Naive thymus-derived CD8-positive, alpha-beta T cell (primary cell): ENCODE data around the gene SLC4A8. TPM values are rescaled to one million over a fixed set of nuclear protein-coding genes. Genes with fewer than 3 reads are reported as not detected.

Experiments used
- ATAC-seq, 2 donors: fragments of 150-1000 bp; cut with Tn5 transposase in 1 of 2; sonication (Bioruptor Pico), chemical (Tn5 transposase) in 1 of 2; 1 replicate in 1 of 2; 2 replicates in 1 of 2; pipeline ENCODE4 v1.10.0; 2021; ENCODE audit warnings: mild to moderate bottlenecking in 2 of 2, moderate library complexity in 2 of 2
- POLR2A ChIA-PET: fragments of 350-600 bp; sonication (Branson Sonifier 250); formaldehyde crosslinking; loops from one replicate; lab custom pipeline; 2021; ENCODE audit warnings: antibody characterized with exemption; lab: Charles Lee
- DNase-seq, 10 donors: peaks; one replicate each; pipeline versions ENCODE4 v3.0.0 to v3.0.0-alpha.2; 2020 to 2022
- H3K27ac Mint-ChIP-seq, 10 donors: one replicate each; pipeline ENCODE4 v1.8.0; 2020 to 2022; ENCODE audit warnings: mild to moderate bottlenecking in 10 of 10, mixed read lengths in 10 of 10, moderate library complexity in 4 of 10, inconsistent platforms in 1 of 10
- H3K27me3 Mint-ChIP-seq, 5 donors: one replicate each; pipeline ENCODE4 v1.8.0; 2021 to 2022; ENCODE audit warnings: mixed read lengths in 5 of 5
- H3K36me3 Mint-ChIP-seq, 3 donors: one replicate each; pipeline ENCODE4 v1.8.0; 2020 to 2022; ENCODE audit warnings: mixed read lengths in 3 of 3, mild to moderate bottlenecking in 2 of 3, inconsistent platforms in 1 of 3
- H3K4me1 Mint-ChIP-seq, 4 donors: one replicate each; pipeline ENCODE4 v1.8.0; 2021 to 2022; ENCODE audit warnings: mixed read lengths in 4 of 4
- H3K4me3 Mint-ChIP-seq, 10 donors: one replicate each; pipeline ENCODE4 v1.8.0; 2020 to 2022; ENCODE audit warnings: mild to moderate bottlenecking in 10 of 10, mixed read lengths in 10 of 10, moderate library complexity in 6 of 10, inconsistent platforms in 1 of 10
- H3K9me3 Mint-ChIP-seq, 9 donors: one replicate each; pipeline ENCODE4 v1.8.0; 2020 to 2022; ENCODE audit warnings: mixed read lengths in 9 of 9, mild to moderate bottlenecking in 3 of 9, inconsistent platforms in 1 of 9, moderate library complexity in 1 of 9
- polyA plus RNA-seq, 3 donors: library from polyadenylated mRNA; unstranded; fragments of 300-500 nt; fragmentation: Illumina TruSeq; gene quantifications; one replicate each; pipeline ENCODE4 v1.2.3, GENCODE V29; 2021
- total RNA-seq, 8 experiments: library from RNA in 2 of 8; stranded (reverse) in 2 of 8; gene quantifications; one replicate each; pipeline ENCODE4 v1.2.3 and lab custom pipeline; 2021 to 2026

Gene SLC4A8
- total and polyA plus RNA-seq, 5 experiments from 2014 or later = 0.41 to 0.99 (median 0.52) TPM

DNA sequence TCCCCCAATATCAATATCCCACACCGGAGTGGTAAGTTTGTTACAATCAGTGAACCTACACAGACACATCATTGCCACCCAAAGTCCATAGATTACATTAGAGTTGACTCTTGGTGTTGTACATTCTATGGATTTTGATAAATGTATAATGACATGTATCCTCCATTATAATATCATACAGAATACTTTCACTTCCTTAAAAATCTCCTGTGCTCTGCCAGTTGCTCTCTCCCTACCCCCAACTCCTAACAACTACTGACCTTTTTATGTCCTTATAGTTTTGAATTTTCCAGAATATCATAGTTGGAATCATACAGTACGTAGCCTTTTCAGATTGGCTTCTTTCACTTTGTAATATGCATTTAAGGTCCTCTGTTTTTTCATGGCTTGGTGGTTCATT is 48.4 kb downstream of the SLC4A8 start:
- no peak for DNase-seq
- Mint-ChIP-seq H3K36me3 (peaks cover 0 to 8% (median 8%) of the 10 kb centered on the region in 3 donors), H3K27ac (no peak overlapping the region), H3K4me1 (peaks cover 0 to 4% (median under 1%) of the 10 kb centered on the region in 4 donors), H3K4me3 (no peak overlapping the region), H3K27me3 (no peaks in the 10 kb centered on the region), H3K9me3 (no peaks in the 10 kb centered on the region)
- no peak for ATAC-seq
- POLR2A ChIA-PET = no interaction called here

DNA sequence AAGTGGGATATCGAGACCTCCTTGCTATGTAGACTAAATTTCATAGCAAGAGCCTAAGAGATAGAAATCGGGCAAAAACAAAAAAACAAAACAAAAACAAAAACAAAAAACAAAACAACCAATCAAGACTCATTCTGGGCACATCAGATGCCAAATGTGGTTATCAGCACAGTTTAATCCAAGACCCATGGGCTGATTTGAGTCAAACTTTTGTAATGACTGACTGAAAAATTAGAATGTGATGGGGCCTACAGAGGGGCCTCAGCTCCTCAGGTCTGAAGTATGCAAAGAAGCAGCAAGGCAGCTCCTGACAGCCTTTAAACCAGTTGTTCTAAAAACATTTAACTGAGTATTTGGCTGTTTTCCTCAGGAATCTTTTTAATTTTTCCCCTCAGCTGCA is 49.3 kb downstream of the SLC4A8 start:
- Mint-ChIP-seq H3K27me3 (no peaks in the 10 kb centered on the region), H3K27ac (no peak overlapping the region), H3K36me3 (peaks cover 0 to 8% (median 8%) of the 10 kb centered on the region in 3 donors), H3K4me1 (peaks cover 0 to 4% (median under 1%) of the 10 kb centered on the region in 4 donors), H3K4me3 (no peak overlapping the region), H3K9me3 (no peaks in the 10 kb centered on the region)
- POLR2A ChIA-PET = no interaction called here
- no peak for DNase-seq
- no peak for ATAC-seq

DNA sequence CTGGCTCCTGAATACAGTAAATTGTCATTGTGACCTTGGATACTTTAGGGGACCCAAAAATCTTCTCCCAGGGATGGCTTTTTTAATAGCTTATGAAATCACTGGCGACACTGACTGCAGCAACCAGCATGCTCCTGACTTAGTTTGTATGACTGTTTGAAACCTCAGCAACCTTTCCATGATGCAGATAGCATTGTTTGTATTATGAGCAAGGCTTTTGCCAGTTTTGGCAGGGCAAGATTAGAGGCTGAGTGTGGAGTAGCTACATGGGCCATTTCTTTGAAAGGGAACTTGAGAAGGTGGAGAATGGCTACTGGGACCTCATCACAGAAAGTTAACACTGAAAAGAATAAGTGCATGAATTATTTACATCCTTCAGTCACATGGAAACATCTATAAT is 50.9 kb downstream of the SLC4A8 start:
- DNase-seq = no peak
- POLR2A ChIA-PET = no interaction called here
- Mint-ChIP-seq H3K4me1 (peaks cover 0 to 4% (median 2%) of the 10 kb centered on the region in 4 donors), H3K4me3 (no peak overlapping the region), H3K9me3 (no peaks in the 10 kb centered on the region), H3K27ac (peak overlapping the region in 1 of 10 donors; percentile 29), H3K27me3 (no peaks in the 10 kb centered on the region), H3K36me3 (peaks cover 0 to 8% (median 4%) of the 10 kb centered on the region in 3 donors)
- ATAC-seq = no peak

DNA sequence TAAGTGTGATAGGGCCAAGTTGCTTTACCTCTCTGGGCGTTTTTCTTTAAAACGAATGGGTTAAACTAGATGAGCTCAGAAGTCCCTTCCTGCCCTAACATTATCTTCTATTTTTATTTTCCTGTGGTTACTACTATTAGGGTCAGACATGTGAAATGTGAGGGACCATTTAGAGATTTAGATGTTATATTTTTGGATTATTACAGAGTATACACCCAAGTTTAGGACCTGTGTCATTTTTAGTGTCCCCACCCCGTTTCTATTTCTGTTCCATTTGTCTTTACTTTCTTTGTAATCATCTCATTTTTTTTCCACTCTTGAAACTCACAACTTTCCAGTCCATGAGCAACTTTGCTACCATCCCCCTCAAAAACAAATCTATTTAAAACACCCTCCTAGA is 56.3 kb downstream of the SLC4A8 start:
- POLR2A ChIA-PET = no interaction called here

DNA sequence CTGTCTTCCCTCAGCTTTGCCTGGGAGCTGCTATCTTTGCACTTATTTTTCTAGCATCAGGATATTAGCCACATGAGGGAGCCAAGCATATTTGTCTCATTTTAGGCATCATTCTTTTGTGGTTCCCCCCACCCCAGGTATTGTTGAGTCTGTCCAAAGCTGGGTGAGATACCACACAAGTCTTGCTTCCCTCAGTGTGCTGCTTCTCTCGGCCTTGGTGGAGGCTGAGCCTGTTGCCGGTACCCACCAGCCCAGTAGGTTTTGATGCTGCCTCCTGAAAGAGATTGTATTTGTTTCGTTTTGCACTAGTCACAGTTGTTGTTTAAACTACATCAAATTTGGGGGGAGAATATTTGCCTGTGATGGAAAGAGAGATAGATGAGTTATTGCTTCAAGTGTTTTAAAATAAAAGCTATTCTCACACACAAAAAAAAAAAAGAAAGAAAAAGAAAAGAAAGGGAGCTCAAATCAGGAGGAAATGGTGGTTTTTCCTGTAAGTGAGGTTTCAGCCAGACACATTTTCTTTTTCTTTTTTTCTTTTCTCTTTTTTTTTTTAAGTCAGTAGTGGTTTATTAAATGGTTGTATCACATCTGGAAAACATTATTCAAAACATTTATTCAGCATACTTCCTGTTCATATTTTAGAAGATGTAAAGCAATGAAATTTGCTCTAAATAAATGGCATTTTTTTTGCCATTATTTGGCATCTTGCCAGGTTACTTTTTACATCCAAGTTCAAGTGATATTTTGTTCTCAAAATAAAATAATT is 58.5 kb downstream of the SLC4A8 start:
- POLR2A ChIA-PET = no interaction called here
- Mint-ChIP-seq H3K4me3 (peak overlapping the region; percentile 60 to 80 (median 72)), H3K4me1 (peaks cover 19 to 42% (median 35%) of the 10 kb centered on the region in 4 donors), H3K36me3 (no peaks in the 10 kb centered on the region), H3K27me3 (no peaks in the 10 kb centered on the region), H3K27ac (peak overlapping the region; percentile 73 to 92 (median 86)), H3K9me3 (no peaks in the 10 kb centered on the region)
- peak in 7 of 10 donors; percentile 3 to 48 (median 18) for DNase-seq
- ATAC-seq = peak; percentile 70 to 73

More for the DNA sequence above, 56.3 kb downstream of the SLC4A8 start:
- H3K4me3 Mint-ChIP-seq = no peak overlapping the region
- peak overlapping the region in 3 of 10 donors; percentile 2 to 82 (median 72) for H3K27ac Mint-ChIP-seq
- no peaks in the 10 kb centered on the region for H3K9me3 Mint-ChIP-seq
- no peaks in the 10 kb centered on the region for H3K27me3 Mint-ChIP-seq
- no peak for ATAC-seq
- H3K4me1 Mint-ChIP-seq = peaks cover 19 to 42% (median 35%) of the 10 kb centered on the region in 4 donors
- no peak for DNase-seq
- H3K36me3 Mint-ChIP-seq = no peaks in the 10 kb centered on the region

DNA sequence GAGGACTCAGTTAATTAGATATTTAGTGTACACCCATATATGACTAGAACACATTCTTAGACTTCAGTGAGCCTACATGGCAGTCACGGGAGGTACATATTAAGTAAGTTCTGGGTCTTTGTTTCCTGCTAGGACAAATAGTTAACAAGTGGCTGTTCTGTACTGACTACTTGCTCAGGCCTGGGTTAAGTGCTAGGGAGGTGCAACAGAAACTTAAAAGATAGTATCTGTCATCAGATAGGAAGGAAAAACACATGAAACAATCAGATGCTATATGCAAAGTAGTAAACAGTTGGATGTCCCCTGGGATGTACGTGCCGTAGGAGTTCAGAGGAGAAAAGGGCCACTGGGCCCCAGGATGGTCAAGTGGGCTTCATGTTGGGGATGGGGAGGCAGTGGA is 59.5 kb downstream of the SLC4A8 start:
- no peaks in the 10 kb centered on the region for H3K36me3 Mint-ChIP-seq
- ATAC-seq = peak in 1 of 2 donors; percentile 17
- H3K4me3 Mint-ChIP-seq = peak overlapping the region in 9 of 10 donors; percentile 16 to 76 (median 57)
- H3K27me3 Mint-ChIP-seq = no peaks in the 10 kb centered on the region
- no peaks in the 10 kb centered on the region for H3K9me3 Mint-ChIP-seq
- DNase-seq = peak in 1 of 10 donors; percentile 1
- POLR2A ChIA-PET = no interaction called here
- peaks cover 19 to 42% (median 35%) of the 10 kb centered on the region in 4 donors for H3K4me1 Mint-ChIP-seq
- H3K27ac Mint-ChIP-seq = peak overlapping the region in 9 of 10 donors; percentile 8 to 92 (median 73)

DNA sequence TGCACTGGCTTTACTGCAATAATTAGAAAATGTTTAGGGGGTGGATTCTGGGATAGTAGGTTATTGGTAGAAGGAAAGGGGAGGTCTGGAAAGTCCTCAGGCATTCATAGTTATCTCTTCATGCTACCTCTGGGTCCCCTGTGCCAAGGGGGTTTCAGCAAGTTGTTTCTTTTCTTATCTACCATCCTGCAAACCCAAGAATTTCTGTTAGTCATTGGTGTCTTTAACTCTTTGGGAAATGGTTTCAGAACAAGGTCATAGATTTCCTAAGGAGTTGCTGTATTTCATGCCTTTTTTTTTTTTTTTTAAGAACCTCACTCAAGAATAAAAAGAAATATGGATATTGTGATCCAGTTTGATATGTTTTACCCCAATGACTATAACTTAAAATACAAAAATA is 63.6 kb downstream of the SLC4A8 start:
- H3K4me3 Mint-ChIP-seq = no peak overlapping the region
- H3K27me3 Mint-ChIP-seq = peaks cover 0 to 1% (median 0%) of the 10 kb centered on the region in 5 donors
- H3K36me3 Mint-ChIP-seq = peaks cover 0 to 2% (median 0%) of the 10 kb centered on the region in 3 donors
- no peak for DNase-seq
- no peaks in the 10 kb centered on the region for H3K9me3 Mint-ChIP-seq
- no peak overlapping the region for H3K27ac Mint-ChIP-seq
- POLR2A ChIA-PET = no interaction called here
- peaks cover 18 to 22% (median 20%) of the 10 kb centered on the region in 4 donors for H3K4me1 Mint-ChIP-seq
- ATAC-seq = no peak

DNA sequence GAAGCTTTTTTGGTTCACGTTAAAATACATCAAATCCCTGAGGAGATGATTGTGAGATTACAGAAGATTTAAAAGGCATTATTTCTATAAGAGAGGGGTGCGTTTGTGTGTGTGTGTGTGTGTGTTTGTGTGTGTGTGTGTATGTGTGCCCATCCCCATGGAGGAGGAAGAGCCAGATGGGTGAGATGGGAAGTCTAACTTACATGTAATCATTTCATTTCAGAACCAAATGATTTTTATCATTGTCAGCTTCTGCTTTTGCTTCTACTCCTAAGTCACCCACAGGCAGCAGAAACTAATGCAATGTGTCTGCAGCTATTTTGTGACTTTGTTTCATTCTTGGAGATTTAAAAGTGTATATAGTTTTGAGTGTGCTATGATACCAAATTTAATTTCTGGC is 68.7 kb downstream of the SLC4A8 start:
- peaks cover 0 to 5% (median 0%) of the 10 kb centered on the region in 3 donors for H3K36me3 Mint-ChIP-seq
- peaks cover 0 to 1% (median 0%) of the 10 kb centered on the region in 5 donors for H3K27me3 Mint-ChIP-seq
- DNase-seq (no peak), ATAC-seq (no peak)
- POLR2A ChIA-PET = no interaction called here
- H3K27ac Mint-ChIP-seq = no peak overlapping the region
- H3K9me3 Mint-ChIP-seq = no peaks in the 10 kb centered on the region
- peaks cover 0 to 3% (median 0%) of the 10 kb centered on the region in 4 donors for H3K4me1 Mint-ChIP-seq
- no peak overlapping the region for H3K4me3 Mint-ChIP-seq

DNA sequence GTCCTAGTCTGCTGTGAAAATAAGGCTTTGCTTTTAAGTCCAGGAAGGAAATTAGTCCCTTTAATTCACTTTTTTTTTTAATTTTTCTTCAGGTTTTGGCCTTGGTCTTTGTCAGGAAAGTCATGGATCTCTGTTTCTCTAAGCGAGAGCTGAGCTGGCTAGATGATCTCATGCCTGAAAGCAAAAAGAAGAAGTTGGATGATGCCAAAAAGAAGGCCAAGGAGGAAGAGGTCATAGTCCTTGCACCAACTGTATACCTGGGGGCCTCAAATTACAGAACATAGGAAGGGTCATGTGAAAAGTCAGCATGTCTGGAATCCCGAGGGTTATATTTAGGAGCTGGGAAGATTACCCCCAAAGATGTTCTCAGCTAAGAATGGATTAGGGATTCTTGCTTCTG is 72.3 kb downstream of the SLC4A8 start:
- DNase-seq (no peak), ATAC-seq (no peak)
- Mint-ChIP-seq H3K27ac (no peak overlapping the region), H3K9me3 (no peaks in the 10 kb centered on the region), H3K27me3 (no peaks in the 10 kb centered on the region), H3K36me3 (peaks cover 0 to 3% (median 0%) of the 10 kb centered on the region in 3 donors), H3K4me1 (peaks cover 0 to 1% (median 0%) of the 10 kb centered on the region in 4 donors), H3K4me3 (no peak overlapping the region)
- POLR2A ChIA-PET = no interaction called here

DNA sequence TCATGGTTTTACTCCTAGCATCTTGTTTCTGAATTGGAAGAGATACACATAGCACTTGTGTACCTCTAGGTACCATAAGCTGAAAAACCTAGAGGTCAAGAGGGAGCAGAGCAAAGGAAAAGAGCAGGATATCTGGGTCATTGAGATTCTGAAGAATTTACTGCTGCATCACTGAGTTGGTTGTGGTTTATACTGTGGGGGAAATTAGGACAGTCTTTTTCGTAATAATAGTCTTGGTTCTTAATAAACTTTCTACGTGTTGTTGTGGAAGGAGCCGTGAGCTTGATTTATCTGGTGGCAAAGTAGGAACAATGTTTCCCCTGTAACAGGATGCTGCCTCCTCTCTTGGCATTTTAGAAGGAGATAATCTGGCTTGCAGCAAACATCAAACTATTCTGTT is 80.2 kb downstream of the SLC4A8 start:
- POLR2A ChIA-PET = no interaction called here
- H3K36me3 Mint-ChIP-seq = peaks cover 0 to 2% (median 0%) of the 10 kb centered on the region in 3 donors
- DNase-seq = no peak
- H3K4me3 Mint-ChIP-seq = no peak overlapping the region
- peaks cover 0 to 2% (median 0%) of the 10 kb centered on the region in 4 donors for H3K4me1 Mint-ChIP-seq
- no peaks in the 10 kb centered on the region for H3K9me3 Mint-ChIP-seq
- no peaks in the 10 kb centered on the region for H3K27me3 Mint-ChIP-seq
- H3K27ac Mint-ChIP-seq = no peak overlapping the region
- no peak for ATAC-seq

DNA sequence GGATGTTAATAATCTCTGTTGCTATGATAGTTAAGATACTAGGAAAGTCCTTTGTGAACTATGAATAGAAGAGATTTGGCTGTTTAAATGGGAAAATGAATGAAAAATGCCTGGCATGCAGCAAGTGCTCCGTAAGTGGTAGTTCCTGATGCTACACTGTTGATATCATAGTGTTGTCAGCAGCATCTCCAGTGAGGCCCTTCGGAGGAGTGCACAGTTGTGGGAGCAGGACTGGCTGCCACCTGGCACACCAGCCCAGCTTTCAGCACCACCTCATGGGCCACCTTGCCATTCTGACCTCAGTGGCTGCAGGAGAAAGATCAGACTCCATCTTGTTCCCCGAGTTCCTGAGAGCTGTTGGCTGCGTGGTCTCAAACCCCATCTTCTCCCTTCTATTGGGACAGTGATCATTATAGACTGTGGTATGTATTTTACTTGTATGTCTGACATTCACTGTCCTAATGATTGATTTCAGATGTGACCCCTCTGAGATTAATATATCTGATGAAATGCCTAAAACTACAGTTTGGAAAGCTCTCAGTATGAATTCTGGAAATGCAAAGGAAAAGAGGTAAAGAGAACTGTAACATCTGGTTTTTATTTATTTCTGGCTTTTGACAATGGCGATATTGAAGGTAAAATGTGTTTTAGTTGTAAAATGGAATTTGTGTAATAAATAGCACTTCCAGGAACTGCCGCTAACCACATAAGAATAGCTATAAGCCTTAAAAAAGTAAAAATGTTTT is 80.9 kb downstream of the SLC4A8 start:
- no peaks in the 10 kb centered on the region for H3K9me3 Mint-ChIP-seq
- H3K4me3 Mint-ChIP-seq = no peak overlapping the region
- POLR2A ChIA-PET = no interaction called here
- no peak for ATAC-seq
- H3K27ac Mint-ChIP-seq = no peak overlapping the region
- H3K36me3 Mint-ChIP-seq = peaks cover 0 to 2% (median 0%) of the 10 kb centered on the region in 3 donors
- no peaks in the 10 kb centered on the region for H3K27me3 Mint-ChIP-seq
- H3K4me1 Mint-ChIP-seq = peaks cover 0 to 2% (median 0%) of the 10 kb centered on the region in 4 donors
- no peak for DNase-seq

DNA sequence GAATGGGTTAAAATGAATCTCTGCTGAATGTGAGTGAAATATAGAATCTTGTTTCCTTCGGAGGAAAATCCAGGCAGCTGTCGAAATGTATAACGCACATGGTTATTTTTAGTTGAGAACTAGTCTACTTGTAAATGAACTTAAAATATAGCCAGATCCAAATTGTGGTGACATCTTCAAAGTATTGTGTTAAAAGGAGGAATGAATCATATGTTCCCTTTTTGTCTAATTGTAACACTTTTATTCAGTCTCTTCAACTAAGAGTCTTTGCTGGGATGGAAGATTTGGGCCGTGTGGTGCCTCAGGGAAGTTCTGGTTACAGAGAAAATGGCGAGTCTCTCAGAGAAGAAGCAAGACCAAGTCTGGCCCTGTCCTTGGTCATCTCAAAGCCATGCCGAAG is 82.5 kb downstream of the SLC4A8 start:
- Mint-ChIP-seq H3K4me1 (no peaks in the 10 kb centered on the region), H3K36me3 (peaks cover 0 to 2% (median 0%) of the 10 kb centered on the region in 3 donors), H3K9me3 (no peaks in the 10 kb centered on the region), H3K27ac (no peak overlapping the region), H3K4me3 (no peak overlapping the region), H3K27me3 (no peaks in the 10 kb centered on the region)
- no peak for DNase-seq
- POLR2A ChIA-PET = no interaction called here
- no peak for ATAC-seq

DNA sequence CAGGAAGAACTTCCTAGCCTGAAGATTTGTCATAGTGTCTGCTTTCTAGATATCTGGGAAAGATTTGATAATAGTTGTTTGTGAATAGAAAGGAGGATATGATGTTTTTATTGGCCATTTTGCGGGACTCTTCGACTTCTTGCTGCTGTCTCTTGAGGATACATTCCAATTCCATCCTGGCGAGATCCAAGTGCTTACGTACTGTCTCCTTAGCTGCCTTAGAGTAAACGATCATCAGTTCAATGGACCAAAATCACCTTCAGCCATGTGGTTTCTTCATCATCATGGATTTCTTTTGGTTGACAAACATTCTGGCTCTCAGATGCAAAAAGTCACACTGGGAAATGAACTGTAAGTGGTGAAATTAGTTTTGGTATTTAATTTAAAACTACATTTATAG is 83.7 kb downstream of the SLC4A8 start:
- H3K4me3 Mint-ChIP-seq = no peak overlapping the region
- no peak for ATAC-seq
- POLR2A ChIA-PET = no interaction called here
- H3K27ac Mint-ChIP-seq = no peak overlapping the region
- DNase-seq = no peak
- H3K36me3 Mint-ChIP-seq = peaks cover 0 to 2% (median 0%) of the 10 kb centered on the region in 3 donors
- no peaks in the 10 kb centered on the region for H3K4me1 Mint-ChIP-seq
- H3K9me3 Mint-ChIP-seq = no peaks in the 10 kb centered on the region
- H3K27me3 Mint-ChIP-seq = no peaks in the 10 kb centered on the region
